ENCODE results near the gene TGFBR3L.
A peak's percentile ranks its signal among the peaks of the same experiment; 100 is the strongest.
"Not testable (repeated sequence)": the region's sequence is repeated elsewhere in the genome, so short reads cannot be mapped to it uniquely, and the experiment has no call there.

Gene TGFBR3L

DNA sequence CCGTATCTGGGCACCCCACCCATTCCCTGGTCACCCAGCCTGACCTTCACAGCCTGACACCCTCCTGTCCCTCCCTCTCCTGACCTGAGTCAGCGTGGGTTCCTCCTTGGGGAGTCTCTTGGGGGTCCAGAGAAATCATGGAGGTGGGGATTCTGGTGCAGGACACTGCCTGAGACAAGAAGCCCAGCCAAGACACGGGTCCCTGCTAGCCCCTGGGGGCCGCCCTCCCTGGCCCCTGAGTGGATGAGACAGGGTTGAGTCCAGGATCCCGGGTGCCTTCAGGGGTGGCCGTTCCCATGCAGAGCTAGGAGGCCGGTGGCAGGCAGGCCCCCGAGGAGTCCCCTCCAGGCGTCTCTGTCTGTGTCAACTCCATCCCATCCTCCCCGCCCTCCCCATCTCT is 9.4 kb upstream of the TGFBR3L start:
- DNase-seq, result no peak

DNA sequence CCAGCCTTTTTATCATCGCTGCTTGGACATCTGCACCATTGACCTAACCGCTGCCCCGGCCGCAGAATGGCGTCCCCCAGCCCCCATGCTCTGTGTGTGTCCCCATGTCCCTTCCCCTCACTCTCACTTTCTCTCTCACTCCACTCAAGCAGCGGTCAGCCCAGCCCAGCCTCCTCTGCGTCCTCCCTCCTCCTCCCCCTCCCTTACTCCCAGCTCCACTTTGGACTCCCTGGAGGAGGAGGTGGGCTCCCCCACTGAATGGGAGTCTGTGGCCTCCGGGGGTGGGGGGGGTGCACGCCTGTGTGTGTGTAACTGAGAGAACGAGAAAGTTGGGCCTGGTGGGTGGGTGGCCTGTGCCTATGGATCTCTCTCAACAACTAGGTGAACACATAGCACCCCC is 8.8 kb upstream of the TGFBR3L start:
- no peak for DNase-seq

DNA sequence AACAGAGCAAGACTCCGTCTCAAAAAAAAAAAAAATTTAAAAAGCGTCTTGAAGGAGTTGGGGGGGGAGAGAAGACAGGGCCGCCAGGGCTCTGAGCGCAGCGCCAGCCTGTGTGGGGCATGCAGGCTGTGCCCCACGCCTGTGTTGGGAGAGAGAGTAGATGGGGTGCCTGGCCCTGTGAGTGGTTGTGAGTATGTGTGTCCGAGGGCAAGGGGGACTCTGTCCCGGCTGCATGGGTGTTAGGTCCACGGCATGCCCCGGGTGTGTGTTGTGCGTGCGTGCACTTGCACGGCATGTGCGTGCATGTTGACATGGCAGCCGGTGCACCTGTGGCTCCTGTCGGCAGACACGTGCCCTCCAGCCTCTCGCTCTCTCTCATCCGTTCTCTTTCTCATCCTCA is 7.5 kb upstream of the TGFBR3L start:
- no peak for DNase-seq

DNA sequence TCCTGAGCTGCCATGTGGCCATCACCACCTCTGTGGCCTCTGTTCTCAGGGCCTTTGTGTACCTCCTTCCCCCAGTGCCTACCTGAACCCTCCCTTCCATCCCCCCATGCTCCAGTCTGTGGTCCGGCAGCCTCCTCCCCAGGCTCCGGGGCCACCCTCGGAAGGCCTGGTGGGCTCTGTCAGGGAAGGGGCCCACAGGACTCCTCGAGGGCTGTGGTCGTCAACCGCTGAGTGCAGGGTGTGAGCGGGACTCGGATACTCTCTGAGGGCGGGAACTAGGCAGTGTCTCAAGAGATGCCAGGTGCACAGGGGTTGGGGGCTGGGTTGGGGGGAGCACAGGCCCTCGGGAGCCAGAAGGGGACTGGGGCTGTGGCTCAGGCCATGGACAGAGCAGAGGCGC is 7.1 kb upstream of the TGFBR3L start:
- no peak for DNase-seq

DNA sequence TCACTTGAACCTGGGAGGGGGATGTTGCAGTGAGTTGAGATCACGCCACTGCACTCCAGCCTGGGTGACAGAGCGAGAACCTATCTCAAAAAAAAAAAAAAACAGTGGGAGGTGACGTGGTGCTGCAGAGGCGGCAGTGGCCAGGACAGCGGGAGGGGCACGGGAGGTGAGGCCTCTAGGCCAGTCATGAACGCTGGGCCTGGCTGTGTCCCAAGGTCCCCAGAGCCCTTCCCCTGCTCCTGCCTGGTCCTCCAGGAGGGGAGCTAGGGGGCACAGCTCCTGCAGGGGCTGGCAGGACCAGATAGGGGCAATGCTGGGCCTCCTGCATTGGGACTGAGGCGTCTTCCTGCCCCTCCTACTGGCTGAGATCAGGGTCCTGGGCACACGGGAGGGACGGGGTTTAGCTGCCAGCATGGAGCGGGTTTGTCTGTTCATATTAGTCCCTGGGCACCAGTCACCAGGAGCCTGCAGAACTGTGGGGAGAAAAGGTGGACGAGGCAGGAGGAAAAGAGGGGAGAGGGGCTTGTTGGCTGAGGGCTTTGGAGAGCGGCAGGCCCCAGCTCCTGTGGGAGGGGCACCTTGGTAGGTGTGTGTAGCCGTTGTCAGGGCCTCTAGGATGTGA is 6.4 kb upstream of the TGFBR3L start:
- DNase-seq, result no peak

DNA sequence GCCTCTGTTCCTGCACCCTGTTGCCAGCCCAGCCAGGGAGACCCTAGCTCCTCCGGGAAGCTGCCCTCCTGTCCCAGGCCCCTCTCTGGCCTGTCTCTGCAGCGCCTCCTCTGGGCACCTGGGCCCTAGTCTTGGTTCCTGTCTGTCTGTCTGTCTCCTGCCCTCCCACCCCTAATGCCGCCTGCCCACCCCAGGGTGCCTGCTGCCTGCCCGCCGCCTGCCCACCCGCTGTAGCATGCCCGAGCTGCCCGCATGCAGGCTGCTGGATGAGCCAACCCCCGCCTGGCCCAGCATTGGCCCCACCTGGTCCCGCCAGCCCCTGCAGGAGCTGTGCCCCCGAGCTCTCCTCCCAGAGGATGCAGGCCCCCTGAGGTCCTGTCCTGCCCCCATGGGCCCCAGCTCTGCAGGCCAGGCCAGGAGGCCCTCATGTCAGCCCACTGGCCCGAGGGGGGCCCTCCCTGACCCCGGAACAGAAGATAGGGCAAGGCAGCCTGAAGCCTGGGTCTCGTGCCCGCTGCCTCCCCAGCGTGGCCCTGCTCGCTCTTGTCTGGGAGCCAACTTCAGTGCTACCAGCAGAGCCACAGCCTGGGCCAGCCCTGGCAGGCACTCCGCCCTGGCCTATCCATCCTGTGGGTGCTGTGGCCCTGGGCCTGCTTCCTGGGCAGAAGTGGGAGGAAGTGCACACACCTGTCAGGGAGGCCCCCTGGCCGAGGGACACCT is 5.7 kb upstream of the TGFBR3L start:
- no peak for DNase-seq

DNA sequence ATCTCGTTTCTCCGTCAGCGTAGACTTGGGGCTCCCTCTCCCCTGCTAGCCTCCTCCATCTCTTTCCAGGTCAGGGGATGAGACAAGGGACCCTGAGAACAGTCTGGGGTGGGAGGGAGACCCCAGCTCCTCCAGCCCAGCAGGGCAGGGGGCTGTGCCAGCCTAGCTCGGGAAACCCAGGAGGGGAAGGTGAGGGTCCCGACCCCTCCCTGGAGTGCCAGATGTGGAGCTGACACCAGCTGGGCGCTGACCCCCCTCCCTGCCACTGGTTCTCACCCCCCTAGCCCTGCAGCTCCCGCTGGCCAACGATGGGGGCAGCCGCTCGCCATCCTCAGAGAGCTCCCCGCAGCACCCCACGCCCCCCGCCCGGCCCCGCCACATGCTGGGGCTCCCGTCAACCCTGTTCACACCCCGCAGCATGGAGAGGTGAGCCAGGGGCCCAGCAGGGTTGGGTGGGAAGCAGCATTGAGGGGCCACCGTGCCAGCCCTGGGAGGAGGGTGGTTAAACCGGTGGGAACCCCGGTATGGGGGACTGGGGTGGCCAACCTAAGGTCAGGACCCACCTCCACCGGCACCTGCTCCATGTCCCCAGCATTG is 5.1 kb upstream of the TGFBR3L start:
- no peak for DNase-seq

DNA sequence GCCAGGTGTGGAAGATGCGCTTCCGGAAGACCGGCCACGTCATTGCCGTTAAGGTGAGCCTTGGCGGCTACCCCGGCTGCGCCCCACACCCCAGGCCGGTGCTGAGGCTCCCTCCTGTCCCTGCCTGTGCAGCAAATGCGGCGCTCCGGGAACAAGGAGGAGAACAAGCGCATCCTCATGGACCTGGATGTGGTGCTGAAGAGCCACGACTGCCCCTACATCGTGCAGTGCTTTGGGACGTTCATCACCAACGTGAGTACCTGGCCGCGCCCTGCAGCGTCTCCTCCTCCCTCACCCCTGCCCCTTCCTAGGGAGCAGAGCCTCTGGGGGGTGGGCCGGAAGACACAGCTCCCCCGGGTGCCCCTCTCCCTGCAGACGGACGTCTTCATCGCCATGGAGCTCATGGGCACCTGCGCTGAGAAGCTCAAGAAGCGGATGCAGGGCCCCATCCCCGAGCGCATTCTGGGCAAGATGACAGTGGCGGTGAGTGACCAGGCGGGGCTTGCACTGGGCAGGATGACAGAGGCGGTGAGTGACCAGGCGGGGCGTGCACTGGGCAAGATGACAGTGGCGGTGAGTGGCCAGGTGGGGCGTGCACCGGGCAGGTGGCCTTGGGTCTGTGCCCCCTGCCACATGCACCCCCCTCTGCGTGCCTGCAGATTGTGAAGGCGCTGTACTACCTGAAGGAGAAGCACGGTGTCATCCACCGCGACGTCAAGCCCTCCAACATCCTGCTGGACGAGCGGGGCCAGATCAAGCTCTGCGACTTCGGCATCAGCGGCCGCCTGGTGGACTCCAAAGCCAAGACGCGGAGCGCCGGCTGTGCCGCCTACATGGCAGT is 4.1 kb upstream of the TGFBR3L start:
- no peak for DNase-seq

DNA sequence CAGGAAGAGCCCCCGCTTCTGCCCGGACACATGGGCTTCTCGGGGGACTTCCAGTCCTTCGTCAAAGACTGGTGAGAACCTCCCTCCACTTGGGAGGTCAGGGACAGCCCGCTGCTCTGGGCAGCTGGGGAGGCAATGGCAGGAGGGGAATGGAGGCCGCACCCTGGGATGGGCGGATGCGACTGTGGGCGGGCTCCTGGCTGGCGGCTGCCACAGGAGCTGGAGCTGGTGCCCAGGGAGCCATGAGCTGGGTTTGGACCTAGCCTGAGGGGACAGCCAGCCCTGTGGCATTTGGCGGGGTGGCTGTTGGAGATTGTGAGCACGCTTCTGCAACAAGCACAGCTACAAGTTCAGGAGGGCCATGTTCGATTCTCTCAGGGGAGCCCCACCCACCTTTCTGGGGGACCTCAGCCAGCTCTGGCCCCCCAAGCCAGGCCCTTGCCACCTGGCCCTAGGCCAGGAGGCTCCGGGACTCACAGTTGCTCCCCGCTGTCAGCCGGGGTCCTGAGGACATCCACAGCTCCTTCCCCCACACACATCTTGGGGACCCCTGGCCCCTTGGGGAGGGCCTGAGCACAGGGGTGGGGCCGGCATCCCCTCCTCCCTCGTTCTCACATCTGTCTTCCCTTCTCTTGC is 3.0 kb upstream of the TGFBR3L start:
- DNase-seq, result no peak

DNA sequence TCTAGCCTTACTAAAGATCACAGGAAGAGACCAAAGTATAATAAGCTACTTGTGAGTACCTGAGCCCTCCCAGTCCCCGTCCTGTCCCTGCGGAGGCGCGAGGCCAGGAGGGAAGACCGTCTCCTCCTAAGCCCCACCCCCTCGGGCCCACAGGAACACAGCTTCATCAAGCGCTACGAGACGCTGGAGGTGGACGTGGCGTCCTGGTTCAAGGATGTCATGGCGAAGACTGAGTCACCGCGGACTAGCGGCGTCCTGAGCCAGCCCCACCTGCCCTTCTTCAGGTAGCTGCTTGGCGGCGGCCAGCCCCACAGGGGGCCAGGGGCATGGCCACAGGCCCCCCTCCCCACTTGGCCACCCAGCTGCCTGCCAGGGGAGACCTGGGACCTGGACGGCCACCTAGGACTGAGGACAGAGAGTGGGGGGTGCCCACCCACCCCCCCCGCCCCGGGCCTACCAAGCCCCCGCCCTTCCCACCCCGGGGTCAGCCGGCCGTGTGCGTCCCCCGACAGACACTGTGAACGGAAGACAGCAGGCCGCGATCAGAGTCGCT is 2.4 kb upstream of the TGFBR3L start:
- no peak for DNase-seq

DNA sequence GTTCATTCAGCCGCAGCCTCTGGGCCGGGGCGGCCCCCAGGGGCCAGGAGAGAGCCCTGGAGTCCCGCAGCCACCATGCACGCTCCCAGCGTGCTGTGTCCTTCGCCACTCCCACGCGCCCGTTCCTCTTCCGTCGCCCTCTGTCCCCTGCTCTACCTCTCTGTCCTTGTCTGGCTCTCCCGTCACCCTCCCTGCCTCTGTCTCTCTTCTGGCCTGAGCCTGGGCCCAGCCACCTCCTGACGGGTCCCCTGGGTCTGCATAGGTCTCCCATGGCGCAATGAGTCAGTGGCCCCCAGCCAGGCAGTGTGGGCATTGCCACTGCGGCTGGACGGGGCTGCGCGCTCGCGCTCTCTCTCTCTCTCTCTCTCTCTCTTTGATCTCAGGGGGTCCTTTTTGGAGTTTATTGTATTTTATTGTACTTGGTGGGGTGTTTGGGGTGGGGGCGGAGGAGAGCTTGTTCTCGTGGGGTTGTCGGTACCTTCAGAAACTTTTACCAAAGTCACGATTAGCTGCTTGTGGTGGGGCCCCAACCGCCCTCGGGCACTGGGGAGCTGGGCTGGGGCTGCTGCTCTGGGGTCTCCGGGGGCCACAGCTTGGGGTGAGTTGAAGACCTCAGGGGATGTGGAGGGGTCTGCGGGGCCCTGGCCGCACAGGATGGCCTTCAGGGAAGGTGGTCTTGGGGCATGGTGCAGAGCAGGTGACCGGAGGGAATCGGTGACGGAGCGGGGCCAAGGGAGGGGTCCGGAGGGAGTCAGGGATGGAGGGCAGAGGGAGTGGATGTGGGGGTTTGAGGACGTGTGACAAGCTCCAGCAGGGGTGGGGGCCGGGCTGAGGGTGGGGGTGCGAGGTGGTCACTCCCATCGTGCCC is 1.7 kb upstream of the TGFBR3L start:
- no peak for DNase-seq

DNA sequence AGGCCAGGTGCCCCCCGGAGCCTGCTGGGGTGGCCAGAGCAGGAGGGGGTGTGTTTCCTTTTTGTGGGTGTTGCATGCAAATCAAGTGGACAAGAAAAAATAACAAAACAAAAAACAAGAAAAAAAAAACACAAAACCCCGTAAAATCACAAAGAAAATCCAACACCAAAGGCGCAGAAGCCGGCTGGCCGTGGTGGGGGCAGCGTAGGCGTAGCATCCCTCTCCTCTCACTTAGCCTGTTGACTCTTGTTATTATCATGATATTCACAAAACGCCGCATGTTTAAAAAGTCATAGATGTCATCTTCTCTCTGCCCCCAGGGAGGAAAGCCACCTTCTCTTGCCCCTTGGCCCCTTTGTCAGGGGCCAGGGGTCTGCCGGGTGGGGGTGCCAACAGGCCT is 978 bp upstream of the TGFBR3L start:
- no peak for DNase-seq

DNA sequence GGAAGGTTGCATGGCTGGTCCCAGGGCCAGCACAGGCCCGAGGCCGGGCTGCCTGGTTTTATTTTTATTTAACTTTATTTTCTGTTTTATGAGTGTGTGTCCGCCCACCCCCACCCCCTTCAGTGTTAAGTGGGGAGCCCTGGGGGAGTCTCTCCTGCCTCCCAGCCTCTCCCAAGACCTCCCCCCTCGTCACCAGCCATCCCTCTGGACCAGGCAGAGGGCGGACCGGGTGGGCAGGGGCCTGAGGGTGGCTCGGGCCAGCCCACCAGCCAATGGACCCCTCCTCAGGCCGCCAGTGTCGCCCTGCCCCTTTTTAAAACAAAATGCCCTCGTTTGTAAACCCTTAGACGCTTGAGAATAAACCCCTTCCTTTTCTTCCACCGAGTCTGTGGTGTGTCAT is 531 bp upstream of the TGFBR3L start:
- DNase-seq, result no peak

DNA sequence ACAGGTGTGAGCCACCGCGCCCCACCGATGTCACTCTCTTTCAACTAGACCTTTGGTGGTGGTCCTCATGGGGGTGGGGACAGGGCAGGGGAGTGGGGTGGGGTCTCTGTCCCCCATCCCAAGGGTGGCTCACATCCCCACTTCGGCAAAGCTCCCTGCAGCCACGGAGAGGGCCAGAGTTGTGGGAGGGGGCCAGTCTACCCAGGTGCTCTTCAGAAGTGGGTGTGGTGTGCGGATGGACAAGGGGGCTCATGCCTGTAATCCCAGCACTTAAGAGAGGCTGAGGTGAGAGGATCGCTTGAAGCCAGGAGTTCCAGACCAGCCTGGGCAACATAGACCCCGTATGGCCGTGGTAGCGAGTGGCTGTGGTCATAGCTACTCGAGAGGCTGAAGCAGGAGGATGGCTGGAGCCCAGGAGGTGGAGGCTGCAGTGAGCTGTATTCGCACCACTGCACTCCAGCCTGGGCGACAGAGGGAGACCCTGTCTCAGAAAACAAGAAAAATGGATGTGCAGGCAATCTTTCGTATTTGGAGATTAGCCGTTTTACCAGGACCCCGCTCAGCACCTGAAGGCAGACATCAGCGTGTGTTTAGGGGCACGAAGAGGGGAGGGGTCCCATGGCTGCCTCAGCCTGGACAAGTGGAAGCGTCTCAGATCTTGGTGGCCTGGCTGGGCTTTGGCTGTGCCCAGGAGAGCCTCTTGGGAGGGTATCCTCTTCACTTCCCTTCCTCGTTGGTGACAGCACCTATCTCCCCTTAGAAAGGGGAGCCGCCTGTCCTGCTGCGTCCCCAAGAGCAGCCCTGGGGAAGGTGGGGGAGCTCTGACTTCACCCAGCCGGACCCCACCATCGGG is 846 bp downstream of the TGFBR3L start:
- no peak for DNase-seq

DNA sequence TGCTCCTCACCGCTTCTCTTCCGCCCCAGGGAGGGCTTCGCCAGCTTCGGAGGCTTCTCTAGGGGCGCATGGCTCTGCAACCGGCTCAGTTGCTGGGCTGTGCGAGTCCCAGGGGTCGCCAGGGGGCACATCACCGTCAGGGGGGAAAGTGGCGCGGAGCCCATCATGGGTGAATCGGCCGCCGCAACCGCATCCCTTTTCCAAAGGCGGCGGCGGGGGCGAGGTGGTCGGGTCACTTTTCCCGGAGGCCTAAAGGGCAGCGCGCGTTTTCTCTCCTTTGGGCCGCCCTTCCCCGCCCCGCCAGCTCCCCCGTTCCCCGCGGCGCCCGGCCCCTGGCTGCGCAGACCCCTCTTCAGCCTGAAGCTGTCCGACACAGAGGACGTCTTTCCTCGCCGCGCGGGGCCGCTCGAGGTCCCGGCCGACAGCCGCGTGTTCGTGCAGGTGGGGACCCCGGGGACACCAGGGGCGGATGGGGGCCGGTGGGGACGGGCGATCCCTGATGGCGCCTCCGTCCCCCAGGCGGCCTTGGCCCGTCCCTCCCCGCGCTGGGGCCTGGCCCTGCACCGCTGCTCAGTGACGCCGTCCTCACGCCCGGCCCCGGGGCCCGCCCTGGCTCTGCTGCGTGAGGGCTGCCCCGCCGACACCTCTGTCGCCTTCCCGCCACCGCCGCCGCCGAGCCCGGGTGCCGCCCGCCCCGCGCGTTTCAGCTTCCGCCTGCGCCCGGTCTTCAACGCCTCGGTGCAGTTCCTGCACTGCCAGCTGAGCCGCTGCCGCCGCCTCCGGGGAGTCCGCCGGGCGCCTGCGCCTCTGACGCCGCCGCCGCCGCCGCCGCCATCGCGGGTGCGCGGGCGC is 1.7 kb downstream of the TGFBR3L start:
- peak; percentile 58 for DNase-seq

DNA sequence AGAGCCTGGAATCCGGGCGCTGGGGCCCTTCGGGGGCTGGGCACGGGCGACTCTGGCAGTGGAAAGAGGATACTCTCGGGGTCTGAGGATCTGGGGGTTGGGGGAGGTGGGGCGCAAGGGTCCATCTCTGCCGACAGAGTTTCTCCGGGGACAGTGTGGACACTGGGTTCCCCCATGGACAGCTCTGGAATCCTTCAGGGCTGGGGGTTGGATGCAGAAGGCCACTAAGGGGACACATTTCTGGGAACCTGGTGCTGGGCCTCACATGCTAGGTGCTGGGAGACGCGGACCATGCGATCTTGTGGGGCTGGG is 2.3 kb downstream of the TGFBR3L start:
- DNase-seq, result no peak

DNA sequence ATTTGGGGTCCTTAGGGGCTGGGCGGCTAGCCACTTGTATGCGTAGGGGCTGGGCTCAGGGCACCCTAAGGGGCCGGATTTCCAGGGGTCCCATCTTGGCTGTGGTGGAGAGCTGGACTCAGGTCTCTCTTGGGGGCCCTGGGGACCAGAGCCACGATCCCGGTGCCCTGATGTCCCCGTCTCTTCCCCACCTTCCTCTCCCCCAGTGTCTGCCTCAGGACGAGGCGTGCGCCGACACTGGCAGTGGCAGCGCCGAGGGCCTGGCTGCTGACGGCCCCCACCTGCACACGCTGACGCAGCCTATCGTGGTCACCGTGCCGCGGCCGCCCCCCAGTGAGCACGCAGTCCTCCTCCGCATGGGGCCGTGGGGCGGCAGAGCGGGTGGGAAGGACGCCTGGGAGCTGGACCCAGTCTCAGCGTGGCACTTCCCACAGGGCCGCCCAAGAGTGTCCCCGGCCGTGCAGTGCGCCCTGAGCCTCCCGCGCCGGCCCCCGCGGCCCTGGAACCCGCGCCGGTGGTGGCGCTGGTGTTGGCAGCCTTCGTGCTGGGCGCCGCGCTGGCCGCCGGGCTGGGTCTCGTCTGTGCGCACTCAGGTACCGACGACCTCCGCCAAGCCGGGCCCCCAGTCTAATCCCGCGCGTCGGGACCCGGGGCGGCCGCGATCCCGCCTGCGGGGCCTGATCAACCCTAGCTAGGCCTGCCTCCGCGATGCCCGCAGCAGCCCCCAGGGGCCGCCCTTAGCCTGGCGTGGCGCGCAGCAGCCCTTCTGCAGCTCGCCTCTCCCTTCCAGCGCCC is 2.8 kb downstream of the TGFBR3L start:
- no peak for DNase-seq

DNA sequence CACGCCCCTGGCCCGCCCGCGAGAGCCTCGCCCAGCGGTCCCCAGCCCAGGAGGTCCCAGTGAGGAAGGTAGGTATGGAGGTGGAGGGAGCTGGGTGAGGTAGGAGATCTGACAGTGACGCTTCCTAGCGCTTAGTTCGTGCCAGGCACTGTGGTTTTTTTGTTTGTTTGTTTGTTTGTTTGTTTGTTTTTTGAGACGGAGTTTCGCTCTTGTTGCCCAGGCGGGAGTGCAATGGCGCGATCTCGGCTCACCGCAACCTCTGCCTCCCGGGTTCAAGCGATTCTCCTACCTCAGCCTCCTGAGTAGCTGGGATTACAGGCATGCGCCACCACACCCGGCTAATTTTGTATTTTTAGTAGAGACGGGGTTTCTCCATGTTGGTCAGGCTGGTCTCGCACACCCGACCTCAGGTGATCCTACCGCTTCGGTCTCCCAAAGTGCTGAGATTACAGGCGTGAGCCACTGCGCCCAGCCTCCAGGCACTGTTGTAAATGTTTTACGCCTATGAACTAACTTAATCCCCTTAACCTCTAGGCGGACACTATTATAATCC is 3.5 kb downstream of the TGFBR3L start:
- not testable (repeated sequence) for DNase-seq

All from activated CD4-positive, CD25-positive, alpha-beta regulatory T cell treated with anti-CD3 and anti-CD28 coated beads, Interleukin-2, amount 50 U/mL, for 72 hours (primary cell).